Measurements from ENCODE around the gene HAUS7.

DNA sequence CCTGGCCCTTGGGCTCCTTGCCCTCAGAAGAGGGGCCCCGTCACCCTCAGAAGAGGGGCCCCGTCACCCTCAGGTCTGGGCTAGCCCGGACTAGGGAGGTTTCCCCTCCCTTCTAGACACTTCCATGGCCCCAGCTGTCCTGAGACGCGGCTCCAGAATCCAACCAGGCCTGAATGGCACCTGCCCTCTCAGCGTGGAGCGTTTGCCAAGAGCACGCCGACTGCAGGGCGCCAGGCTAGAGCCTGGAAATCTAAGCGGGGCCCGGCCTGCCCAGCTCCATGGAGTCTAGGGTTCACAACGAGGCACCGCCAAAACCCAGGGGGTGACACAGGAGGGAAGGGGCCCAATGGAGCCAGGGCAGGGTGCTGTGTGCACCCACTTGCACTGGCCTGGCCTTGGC is 39.2 kb upstream of the HAUS7 start:
- TF ChIP-seq, protein P1, sequence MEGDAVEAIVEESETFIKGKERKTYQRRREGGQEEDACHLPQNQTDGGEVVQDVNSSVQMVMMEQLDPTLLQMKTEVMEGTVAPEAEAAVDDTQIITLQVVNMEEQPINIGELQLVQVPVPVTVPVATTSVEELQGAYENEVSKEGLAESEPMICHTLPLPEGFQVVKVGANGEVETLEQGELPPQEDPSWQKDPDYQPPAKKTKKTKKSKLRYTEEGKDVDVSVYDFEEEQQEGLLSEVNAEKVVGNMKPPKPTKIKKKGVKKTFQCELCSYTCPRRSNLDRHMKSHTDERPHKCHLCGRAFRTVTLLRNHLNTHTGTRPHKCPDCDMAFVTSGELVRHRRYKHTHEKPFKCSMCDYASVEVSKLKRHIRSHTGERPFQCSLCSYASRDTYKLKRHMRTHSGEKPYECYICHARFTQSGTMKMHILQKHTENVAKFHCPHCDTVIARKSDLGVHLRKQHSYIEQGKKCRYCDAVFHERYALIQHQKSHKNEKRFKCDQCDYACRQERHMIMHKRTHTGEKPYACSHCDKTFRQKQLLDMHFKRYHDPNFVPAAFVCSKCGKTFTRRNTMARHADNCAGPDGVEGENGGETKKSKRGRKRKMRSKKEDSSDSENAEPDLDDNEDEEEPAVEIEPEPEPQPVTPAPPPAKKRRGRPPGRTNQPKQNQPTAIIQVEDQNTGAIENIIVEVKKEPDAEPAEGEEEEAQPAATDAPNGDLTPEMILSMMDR (conservative IDR thresholded peaks at IDR 0.05; ENCODE audit: low read depth in 2 of 2), result no peak
- TF ChIP-seq EZH2phosphoT487 (IDR thresholded peaks at IDR 0.05; ENCODE audit: unreplicated experiment) (no peak), POLR2AphosphoS5 (IDR thresholded peaks at IDR 0.05; ENCODE audit: low read depth) (no peak), EZH2 (IDR thresholded peaks at IDR 0.05; ENCODE audit: low read depth, unreplicated experiment) (no peak)

Measured in GM23338 (cell line).